ENCODE results near the gene SCP2D1.

The SCP2D1 gene

GRCh38 chr20:18815194-18815942, 1.8 kb downstream of the SCP2D1 start:
- DNase-seq = no peak

GRCh38 chr20:18822832-18823231, 9.2 kb downstream of the SCP2D1 start:
- no peak for DNase-seq

- no peak for DNase-seq
Observed at GRCh38 chr20:18831830-18832499, 18.4 kb downstream of the SCP2D1 start.

- no peak for DNase-seq
Observed at GRCh38 chr20:18832546-18833200, 19.1 kb downstream of the SCP2D1 start.

GRCh38 chr20:18835466-18836256, 22.1 kb downstream of the SCP2D1 start:
- DNase-seq = no peak

GRCh38 chr20:18837718-18838117, 24.1 kb downstream of the SCP2D1 start:
- no peak for DNase-seq

- DNase-seq = no peak
Observed at GRCh38 chr20:18839507-18840247, 26.1 kb downstream of the SCP2D1 start.

GRCh38 chr20:18840248-18840645, 26.7 kb downstream of the SCP2D1 start:
- DNase-seq = no peak

GRCh38 chr20:18845017-18845416, 31.4 kb downstream of the SCP2D1 start:
- no peak for DNase-seq

GRCh38 chr20:18847226-18847755, 33.7 kb downstream of the SCP2D1 start:
- DNase-seq = no peak

- DNase-seq = no peak
Observed at GRCh38 chr20:18849131-18849530, 35.5 kb downstream of the SCP2D1 start.

- DNase-seq = peak in 1 of 2 experiments; percentile 46
Observed at GRCh38 chr20:18851629-18852028, 38.0 kb downstream of the SCP2D1 start.

- no peak for DNase-seq
Observed at GRCh38 chr20:18852318-18852717, 38.7 kb downstream of the SCP2D1 start.

- no peak for DNase-seq
Observed at GRCh38 chr20:18853216-18853615, 39.6 kb downstream of the SCP2D1 start.

GRCh38 chr20:18853946-18854646, 40.5 kb downstream of the SCP2D1 start:
- DNase-seq = no peak

GRCh38 chr20:18855882-18856281, 42.3 kb downstream of the SCP2D1 start:
- no peak for DNase-seq

GRCh38 chr20:18856873-18857272, 43.3 kb downstream of the SCP2D1 start:
- no peak for DNase-seq

- DNase-seq = no peak
Observed at GRCh38 chr20:18857640-18858039, 44.1 kb downstream of the SCP2D1 start.

- no peak for DNase-seq
Observed at GRCh38 chr20:18858816-18859215, 45.2 kb downstream of the SCP2D1 start.
